KMS-11 (cell line): Measurements from ENCODE around the gene SLC25A48.

ENCODE experiments used
- H2AFZ ChIP-seq: fragments of 200-600 bp; sonication (generic); 2 replicates; pipeline ENCODE4 v1.6.1; 2016; ENCODE audit warnings: antibody characterized with exemption, mixed run types, low read depth
- H3K27ac ChIP-seq: fragments of 200-600 bp; sonication (generic); 2 replicates; pipeline ENCODE4 v1.6.1; 2016; ENCODE audit warnings: mild to moderate bottlenecking, mixed run types
- H3K27me3 ChIP-seq: fragments of 200-600 bp; sonication (generic); 2 replicates; pipeline ENCODE4 v1.6.1; 2017; ENCODE audit warnings: mild to moderate bottlenecking, low read depth, mixed run types, moderate library complexity; ENCODE audit not compliant: insufficient read depth
- H3K36me3 ChIP-seq: fragments of 200-600 bp; sonication (generic); 2 replicates; pipeline ENCODE4 v1.6.1; 2017; ENCODE audit warnings: mild to moderate bottlenecking, mixed run types; ENCODE audit not compliant: insufficient read depth
- H3K4me1 ChIP-seq: fragments of 200-600 bp; sonication (generic); 2 replicates; pipeline ENCODE4 v1.6.1; 2016; ENCODE audit warnings: mild to moderate bottlenecking, low read depth, mixed run types; ENCODE audit not compliant: poor library complexity, severe bottlenecking
- H3K4me2 ChIP-seq: fragments of 200-600 bp; sonication (generic); 2 replicates; pipeline ENCODE4 v1.7.0; 2016; ENCODE audit warnings: mild to moderate bottlenecking, mixed run types
- H3K4me3 ChIP-seq: fragments of 200-600 bp; sonication (generic); IDR thresholded peaks from 2 replicates; pipeline ENCODE4 v1.6.1; 2017; ENCODE audit warnings: low read depth, low read length, mixed read lengths; ENCODE audit not compliant: insufficient read depth
- H3K79me2 ChIP-seq: fragments of 200-600 bp; sonication (generic); 2 replicates; pipeline ENCODE4 v1.6.1; 2016; ENCODE audit warnings: low read depth, mixed run types; ENCODE audit not compliant: insufficient read depth
- H3K9ac ChIP-seq: fragments of 200-600 bp; sonication (generic); 2 replicates; pipeline ENCODE4 v1.6.1; 2016; ENCODE audit warnings: mild to moderate bottlenecking, mixed run types
- H4K20me1 ChIP-seq: fragments of 200-600 bp; sonication (generic); 2 replicates; pipeline ENCODE4 v1.6.1; 2016; ENCODE audit warnings: mild to moderate bottlenecking, mixed run types; ENCODE audit not compliant: insufficient read depth
- TF ChIP-seq, protein P1 (sequence below): fragments of 200-600 bp; sonication (generic); conservative IDR thresholded peaks from 2 replicates; pipeline ENCODE4 v1.6.1; 2017; ENCODE audit warnings: low read depth, mild to moderate bottlenecking, antibody characterized with exemption, low read length, moderate library complexity, mixed read lengths

The SLC25A48 gene

GRCh38 chr5:135859641-135860040 lies 25.2 kb downstream of the SLC25A48 start:
- Histone ChIP-seq H3K27ac (no peak overlapping the region), H3K4me2 (no peak overlapping the region), H4K20me1 (no peaks in the 10 kb centered on the region), H2AFZ (no peak overlapping the region), H3K4me1 (no peaks in the 10 kb centered on the region), H3K79me2 (no peaks in the 10 kb centered on the region), H3K4me3 (no peak overlapping the region), H3K27me3 (no peaks in the 10 kb centered on the region), H3K9ac (no peak overlapping the region), H3K36me3 (no peaks in the 10 kb centered on the region)
- TF ChIP-seq, protein P1, sequence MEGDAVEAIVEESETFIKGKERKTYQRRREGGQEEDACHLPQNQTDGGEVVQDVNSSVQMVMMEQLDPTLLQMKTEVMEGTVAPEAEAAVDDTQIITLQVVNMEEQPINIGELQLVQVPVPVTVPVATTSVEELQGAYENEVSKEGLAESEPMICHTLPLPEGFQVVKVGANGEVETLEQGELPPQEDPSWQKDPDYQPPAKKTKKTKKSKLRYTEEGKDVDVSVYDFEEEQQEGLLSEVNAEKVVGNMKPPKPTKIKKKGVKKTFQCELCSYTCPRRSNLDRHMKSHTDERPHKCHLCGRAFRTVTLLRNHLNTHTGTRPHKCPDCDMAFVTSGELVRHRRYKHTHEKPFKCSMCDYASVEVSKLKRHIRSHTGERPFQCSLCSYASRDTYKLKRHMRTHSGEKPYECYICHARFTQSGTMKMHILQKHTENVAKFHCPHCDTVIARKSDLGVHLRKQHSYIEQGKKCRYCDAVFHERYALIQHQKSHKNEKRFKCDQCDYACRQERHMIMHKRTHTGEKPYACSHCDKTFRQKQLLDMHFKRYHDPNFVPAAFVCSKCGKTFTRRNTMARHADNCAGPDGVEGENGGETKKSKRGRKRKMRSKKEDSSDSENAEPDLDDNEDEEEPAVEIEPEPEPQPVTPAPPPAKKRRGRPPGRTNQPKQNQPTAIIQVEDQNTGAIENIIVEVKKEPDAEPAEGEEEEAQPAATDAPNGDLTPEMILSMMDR, result no peak

GRCh38 chr5:135861641-135862040 lies 27.2 kb downstream of the SLC25A48 start:
- H4K20me1 ChIP-seq, result no peaks in the 10 kb centered on the region
- no peak overlapping the region for H3K27ac ChIP-seq
- no peak overlapping the region for H3K9ac ChIP-seq
- TF ChIP-seq, protein P1, result no peak
- H3K4me2 ChIP-seq, result no peak overlapping the region
- H3K4me1 ChIP-seq, result no peaks in the 10 kb centered on the region
- no peak overlapping the region for H2AFZ ChIP-seq
- H3K36me3 ChIP-seq, result no peaks in the 10 kb centered on the region
- no peaks in the 10 kb centered on the region for H3K79me2 ChIP-seq
- no peak overlapping the region for H3K4me3 ChIP-seq
- H3K27me3 ChIP-seq, result no peaks in the 10 kb centered on the region

GRCh38 chr5:135862086-135862485 lies 27.6 kb downstream of the SLC25A48 start:
- H3K4me1 ChIP-seq, result no peaks in the 10 kb centered on the region
- H4K20me1 ChIP-seq, result no peaks in the 10 kb centered on the region
- no peaks in the 10 kb centered on the region for H3K27me3 ChIP-seq

GRCh38 chr5:135862744-135863143 lies 28.3 kb downstream of the SLC25A48 start:
- Histone ChIP-seq H3K9ac (no peak overlapping the region), H2AFZ (no peak overlapping the region), H3K4me2 (no peak overlapping the region), H3K27me3 (no peaks in the 10 kb centered on the region), H3K4me3 (no peak overlapping the region), H3K79me2 (no peaks in the 10 kb centered on the region), H3K4me1 (no peaks in the 10 kb centered on the region), H3K36me3 (no peaks in the 10 kb centered on the region), H4K20me1 (no peaks in the 10 kb centered on the region), H3K27ac (no peak overlapping the region)
- TF ChIP-seq, protein P1, result no peak

More at GRCh38 chr5:135862086-135862485, 27.6 kb downstream of the SLC25A48 start:
- Histone ChIP-seq H3K4me2 (no peak overlapping the region), H3K27ac (no peak overlapping the region), H2AFZ (no peak overlapping the region), H3K36me3 (no peaks in the 10 kb centered on the region), H3K79me2 (no peaks in the 10 kb centered on the region), H3K9ac (no peak overlapping the region), H3K4me3 (no peak overlapping the region)
- TF ChIP-seq, protein P1, result no peak
